SK-N-MC (cell line): ENCODE measurements around the gene RIT2.

ENCODE experiments used
- DNase-seq: peaks from one replicate; pipeline ENCODE4 v3.0.0-alpha.2; 2011; ENCODE audit warnings: low read depth, low spot score
- H3K27ac ChIP-seq: fragments of 200-600 bp; sonication (generic); 2 replicates; pipeline ENCODE4 v1.5.1; 2016; ENCODE audit warnings: mixed run types
- H3K36me3 ChIP-seq: fragments of 200-600 bp; sonication (generic); 2 replicates; pipeline ENCODE4 v1.6.1; 2017; ENCODE audit warnings: antibody characterized with exemption, low read length, mixed read lengths; ENCODE audit not compliant: insufficient read depth
- H3K4me3 ChIP-seq: fragments of 200-600 bp; sonication (generic); 2 replicates; pipeline ENCODE4 v1.5.1; 2016
- H3K9ac ChIP-seq: fragments of 200-600 bp; sonication (generic); 2 replicates; pipeline ENCODE4 v1.8.0; 2017; ENCODE audit warnings: mixed run types, mixed read lengths; ENCODE audit not compliant: insufficient read length
- H3K9me3 ChIP-seq: fragments of 200-600 bp; sonication (generic); 2 replicates; pipeline ENCODE4 v1.6.1; 2017; ENCODE audit warnings: low read depth, mild to moderate bottlenecking, antibody characterized with exemption, low read length, moderate library complexity, mixed read lengths
- EZH2 ChIP-seq: fragments of 200-600 bp; sonication (generic); IDR thresholded peaks from one replicate; pipeline ENCODE4 v1.6.1; 2017; ENCODE audit warnings: antibody characterized with exemption
- FOXP2 ChIP-seq: optimal IDR thresholded peaks from 2 replicates; pipeline ENCODE3; 2011; ENCODE audit warnings: mild to moderate bottlenecking, moderate library complexity; ENCODE audit not compliant: insufficient read depth; ENCODE audit errors: extremely low read length, control extremely low read depth
- POLR2AphosphoS5 ChIP-seq: IDR thresholded peaks from 2 replicates; pipeline ENCODE4 v1.6.1; 2012; ENCODE audit warnings: mild to moderate bottlenecking, low read depth, low read length, borderline replicate concordance

RIT2 gene

DNA sequence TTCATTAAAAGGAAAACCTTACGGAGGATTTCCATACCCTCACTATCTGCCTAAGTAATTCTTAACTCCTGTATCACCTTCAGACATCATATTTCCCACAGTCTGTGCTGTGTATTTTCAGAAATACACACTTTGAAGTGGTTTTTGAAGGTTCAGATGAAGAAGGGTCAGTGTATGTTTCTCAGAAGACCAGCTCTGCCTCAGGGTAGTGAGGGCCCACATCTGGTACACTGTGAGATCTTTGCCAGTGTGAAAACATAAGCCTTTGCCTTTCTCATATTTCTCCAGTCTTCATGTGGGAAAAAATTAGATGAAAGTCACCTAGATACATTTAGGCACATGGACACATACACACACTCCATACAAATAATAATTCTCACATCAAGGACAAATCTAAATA, 408.4 kb downstream of the RIT2 start:
- no peaks in the 10 kb centered on the region for H3K36me3 ChIP-seq
- TF ChIP-seq POLR2AphosphoS5 (no peak), FOXP2 (no peak), EZH2 (no peak)
- H3K9me3 ChIP-seq: no peaks in the 10 kb centered on the region
- no peak for DNase-seq
- H3K4me3 ChIP-seq: no peak overlapping the region
- H3K27ac ChIP-seq: no peak overlapping the region
- no peak overlapping the region for H3K9ac ChIP-seq

DNA sequence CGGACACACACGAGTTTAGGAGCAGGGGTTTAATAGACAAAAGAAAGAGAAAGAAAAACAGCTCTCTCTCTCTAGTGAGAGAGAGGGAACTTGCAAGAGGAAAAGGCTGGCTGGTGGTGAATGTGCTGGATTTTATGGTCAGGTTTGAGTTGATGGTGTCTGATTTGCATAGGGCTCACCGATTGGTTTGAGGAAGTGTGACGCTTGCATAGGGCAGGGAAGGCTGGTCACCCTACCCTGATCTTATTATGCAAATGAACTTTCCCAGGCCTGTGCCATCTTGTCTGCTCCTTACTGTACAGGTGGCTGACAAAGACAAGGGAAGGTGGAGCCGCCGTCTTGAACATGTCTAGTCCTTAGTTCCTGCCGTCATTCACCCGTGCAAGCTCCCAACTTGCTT, 408.9 kb downstream of the RIT2 start:
- no peak for DNase-seq
- TF ChIP-seq FOXP2: no peak
- TF ChIP-seq POLR2AphosphoS5: no peak
- Histone ChIP-seq H3K9me3 (no peaks in the 10 kb centered on the region), H3K27ac (no peak overlapping the region), H3K9ac (no peak overlapping the region), H3K36me3 (no peaks in the 10 kb centered on the region), H3K4me3 (no peak overlapping the region)

DNA sequence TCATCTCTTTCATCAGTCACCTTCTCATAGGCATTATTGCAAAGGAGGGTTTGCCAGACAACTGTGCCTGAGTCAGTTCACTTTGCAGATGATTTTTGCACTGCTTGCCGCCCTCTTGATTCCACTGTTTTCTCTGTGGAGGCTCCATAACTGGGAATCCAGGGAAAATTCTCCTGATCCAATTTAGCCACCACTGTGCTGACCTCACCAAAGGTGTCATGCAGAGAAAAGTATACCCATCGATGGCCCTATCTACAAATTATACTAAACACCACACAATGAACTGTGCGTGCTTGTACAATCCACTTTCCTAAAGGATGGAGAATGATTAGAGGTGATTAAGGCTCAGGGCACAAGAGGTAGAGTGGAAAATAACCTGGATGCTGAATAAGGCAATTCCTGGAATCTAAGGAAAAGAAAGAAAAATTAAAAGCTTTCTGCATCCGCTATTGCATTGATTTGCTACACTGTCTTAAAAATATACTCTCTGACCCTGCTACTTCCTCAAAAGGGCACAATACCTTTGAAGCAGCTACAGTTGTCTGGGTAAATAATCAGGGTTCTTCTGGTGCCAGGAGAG, 409.4 kb downstream of the RIT2 start:
- Histone ChIP-seq H3K9ac (no peak overlapping the region), H3K27ac (no peak overlapping the region), H3K9me3 (no peaks in the 10 kb centered on the region), H3K36me3 (no peaks in the 10 kb centered on the region), H3K4me3 (no peak overlapping the region)
- no peak for DNase-seq
- no peak for TF ChIP-seq POLR2AphosphoS5
- TF ChIP-seq FOXP2: no peak
- no peak for TF ChIP-seq EZH2
